GM12878 (cell line): ENCODE results near the gene PCF11. TPM values are rescaled to one million over a fixed set of nuclear protein-coding genes. Genes with fewer than 3 reads are reported as not detected.

Experiments used
- ATF3 ChIP-seq: IDR thresholded peaks from 2 replicates; pipeline ENCODE4 v1.6.1; 2011; ENCODE audit warnings: low read depth, mild to moderate bottlenecking, low read length, moderate library complexity, borderline replicate concordance; ENCODE audit errors: extremely low read depth
- BCLAF1 ChIP-seq: fragments of 450-650 bp; IDR thresholded peaks from 2 replicates; pipeline ENCODE4 v1.6.1; 2017; ENCODE audit warnings: antibody characterized with exemption, mild to moderate bottlenecking, moderate library complexity
- CHD4 ChIP-seq: fragments of 200-600 bp; sonication (generic); IDR thresholded peaks from 2 replicates; pipeline ENCODE4 v1.6.1; 2016; ENCODE audit warnings: mild to moderate bottlenecking
- CREB1 ChIP-seq: IDR thresholded peaks from 2 replicates; pipeline ENCODE4 v1.6.1; 2012; ENCODE audit warnings: low read depth, mild to moderate bottlenecking, inconsistent platforms
- EP300 ChIP-seq, 2 experiments: fragments of 150-350 bp in 1 of 2; IDR thresholded peaks; 2 replicates each; pipeline ENCODE4 v1.6.1; 2011 to 2012; ENCODE audit warnings: low read depth in 2 of 2, low read length in 2 of 2, borderline replicate concordance in 1 of 2, improper control_type of control experiment in 1 of 2, inconsistent platforms in 1 of 2; ENCODE audit not compliant: control insufficient read depth in 1 of 2
- FOS ChIP-seq: IDR thresholded peaks from 3 replicates; pipeline ENCODE4 v1.6.1; 2011; ENCODE audit warnings: borderline replicate concordance; ENCODE audit not compliant: insufficient read length; ENCODE audit errors: extremely low read depth
- HCFC1 ChIP-seq: fragments of 150-350 bp; IDR thresholded peaks from 2 replicates; pipeline ENCODE4 v1.6.1; 2014; ENCODE audit warnings: low read length
- IKZF2 ChIP-seq, 2 experiments: fragments of 450-650 bp; IDR thresholded peaks; 2 replicates each; pipeline ENCODE4 v1.6.1; 2017; ENCODE audit warnings: mild to moderate bottlenecking in 2 of 2, moderate library complexity in 2 of 2
- MAX ChIP-seq: IDR thresholded peaks from 2 replicates; pipeline ENCODE4 v1.6.1; 2012; ENCODE audit warnings: low read depth, low read length, improper control_type of control experiment
- NR2C2 ChIP-seq: IDR thresholded peaks from 2 replicates; pipeline ENCODE4 v1.6.1; 2011; ENCODE audit warnings: borderline replicate concordance, low read depth; ENCODE audit not compliant: control insufficient read depth, insufficient read length
- PBX3 ChIP-seq: IDR thresholded peaks from 2 replicates; pipeline ENCODE4 v1.6.1; 2011; ENCODE audit warnings: mild to moderate bottlenecking, low read depth, low read length, moderate library complexity; ENCODE audit not compliant: insufficient replicate concordance
- POU2F2 ChIP-seq: IDR thresholded peaks from 3 replicates; pipeline ENCODE4 v1.6.1; 2011; ENCODE audit warnings: low read depth, mild to moderate bottlenecking, low read length, borderline replicate concordance
- RBBP5 ChIP-seq: fragments of 200-600 bp; sonication (generic); conservative IDR thresholded peaks from 2 replicates; pipeline ENCODE4 v1.6.1; 2016
- RCOR1 ChIP-seq: conservative IDR thresholded peaks from 2 replicates; pipeline ENCODE4 v1.6.1; 2012; ENCODE audit warnings: low read depth, low read length, improper control_type of control experiment
- TBL1XR1 ChIP-seq: IDR thresholded peaks from 2 replicates; pipeline ENCODE4 v1.6.1; 2012; ENCODE audit warnings: low read depth, low read length, improper control_type of control experiment
- YY1 ChIP-seq: IDR thresholded peaks from 2 replicates; pipeline ENCODE4 v1.6.1; 2011; ENCODE audit warnings: low read depth, mild to moderate bottlenecking, low read length
- polyA plus RNA-seq, 11 experiments: library from polyadenylated mRNA; depleted of rRNA in 4 of 11; unstranded in 6 of 11; stranded (reverse) in 5 of 11; fragments of >200 nt; fragmentation: Nextera tagmentation in 4 of 11; fragmentation: Illumina TruSeq in 1 of 11; extraction: Ambion mirVana in 4 of 11; extraction: Trizol in 1 of 11; gene quantifications; 1 replicate in 1 of 11; 2 replicates in 10 of 11; pipeline versions ENCODE4 v1.2.1 to v1.2.3, GENCODE V29; 2011 to 2016; ENCODE audit warnings: inconsistent platforms in 2 of 11, missing spikeins in 2 of 11, low read depth in 1 of 11
- total RNA-seq, 4 experiments: library from RNA; depleted of rRNA in 3 of 4; stranded (reverse); fragments of >200 nt in 3 of 4; fragmentation: Illumina TruSeq in 1 of 4; extraction: Trizol in 1 of 4; gene quantifications; 2 replicates each; pipeline versions ENCODE4 v1.2.1 to v1.2.3, GENCODE V29; 2013 to 2021
- TF ChIP-seq, protein P1 (sequence below): fragments of 450-650 bp; IDR thresholded peaks from 2 replicates; pipeline ENCODE4 v1.6.1; 2018; ENCODE audit warnings: borderline replicate concordance, mild to moderate bottlenecking; ENCODE audit not compliant: partially characterized antibody
- TF ChIP-seq, protein P2 (sequence below): IDR thresholded peaks from 2 replicates; pipeline ENCODE4 v1.6.1; 2011; ENCODE audit warnings: borderline replicate concordance, low read depth, mild to moderate bottlenecking, moderate library complexity, low read length; ENCODE audit not compliant: insufficient read depth, poor library complexity, severe bottlenecking

The PCF11 gene
- total and polyA plus RNA-seq, 10 of the 15 experiments (the other 5 are each of a cell fraction or from before 2014, with no cell fraction given) = 9.2 to 90.4 (median 48.0) TPM

- TF ChIP-seq, protein P1, sequence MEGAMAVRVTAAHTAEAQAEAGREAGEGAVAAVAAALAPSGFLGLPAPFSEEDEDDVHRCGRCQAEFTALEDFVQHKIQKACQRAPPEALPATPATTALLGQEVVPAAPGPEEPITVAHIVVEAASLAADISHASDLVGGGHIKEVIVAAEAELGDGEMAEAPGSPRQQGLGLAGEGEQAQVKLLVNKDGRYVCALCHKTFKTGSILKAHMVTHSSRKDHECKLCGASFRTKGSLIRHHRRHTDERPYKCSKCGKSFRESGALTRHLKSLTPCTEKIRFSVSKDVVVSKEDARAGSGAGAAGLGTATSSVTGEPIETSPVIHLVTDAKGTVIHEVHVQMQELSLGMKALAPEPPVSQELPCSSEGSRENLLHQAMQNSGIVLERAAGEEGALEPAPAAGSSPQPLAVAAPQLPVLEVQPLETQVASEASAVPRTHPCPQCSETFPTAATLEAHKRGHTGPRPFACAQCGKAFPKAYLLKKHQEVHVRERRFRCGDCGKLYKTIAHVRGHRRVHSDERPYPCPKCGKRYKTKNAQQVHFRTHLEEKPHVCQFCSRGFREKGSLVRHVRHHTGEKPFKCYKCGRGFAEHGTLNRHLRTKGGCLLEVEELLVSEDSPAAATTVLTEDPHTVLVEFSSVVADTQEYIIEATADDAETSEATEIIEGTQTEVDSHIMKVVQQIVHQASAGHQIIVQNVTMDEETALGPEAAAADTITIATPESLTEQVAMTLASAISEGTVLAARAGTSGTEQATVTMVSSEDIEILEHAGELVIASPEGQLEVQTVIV = no peak
- TF ChIP-seq FOS = no peak
- TF ChIP-seq HCFC1 = no peak
- no peak for TF ChIP-seq TBL1XR1
- no peak for TF ChIP-seq RCOR1
- TF ChIP-seq POU2F2 = no peak
- no peak for TF ChIP-seq CREB1
- TF ChIP-seq, protein P2, sequence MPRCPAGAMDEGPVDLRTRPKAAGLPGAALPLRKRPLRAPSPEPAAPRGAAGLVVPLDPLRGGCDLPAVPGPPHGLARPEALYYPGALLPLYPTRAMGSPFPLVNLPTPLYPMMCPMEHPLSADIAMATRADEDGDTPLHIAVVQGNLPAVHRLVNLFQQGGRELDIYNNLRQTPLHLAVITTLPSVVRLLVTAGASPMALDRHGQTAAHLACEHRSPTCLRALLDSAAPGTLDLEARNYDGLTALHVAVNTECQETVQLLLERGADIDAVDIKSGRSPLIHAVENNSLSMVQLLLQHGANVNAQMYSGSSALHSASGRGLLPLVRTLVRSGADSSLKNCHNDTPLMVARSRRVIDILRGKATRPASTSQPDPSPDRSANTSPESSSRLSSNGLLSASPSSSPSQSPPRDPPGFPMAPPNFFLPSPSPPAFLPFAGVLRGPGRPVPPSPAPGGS = no peak
- no peak for TF ChIP-seq EP300 (IDR thresholded peaks at IDR 0.05; ENCODE audit: borderline replicate concordance in 1 of 2, control insufficient read depth in 1 of 2, low read depth in 2 of 2, low read length in 2 of 2)
- TF ChIP-seq MAX = no peak
- TF ChIP-seq YY1 = no peak
- TF ChIP-seq CHD4 = no peak
- TF ChIP-seq NR2C2 = no peak
- no peak for TF ChIP-seq PBX3
- TF ChIP-seq IKZF2 (IDR thresholded peaks at IDR 0.05) = peak in 1 of 2 experiments; percentile 32; a peak in 1 of 4 replicates
- TF ChIP-seq BCLAF1 = no peak
- TF ChIP-seq RBBP5 = no peak
- TF ChIP-seq ATF3 = no peak
These were observed 37.6 kb downstream of the PCF11 start (continued) for GRCh38 chr11:83194281-83195142.
